ENCODE measurements around the gene USB1. TPM values are rescaled to one million over a fixed set of nuclear protein-coding genes. Genes with fewer than 3 reads are reported as not detected.

The USB1 gene
- total and polyA plus RNA-seq, 4 donors = 8.9 to 40.7 (median 28.3) TPM

- H3K36me3 ChIP-seq (ENCODE audit: control insufficient read depth in 4 of 4, insufficient read depth in 3 of 4, low read depth in 1 of 4, low read length in 3 of 4) = peaks cover 1 to 12% (median 6%) of the 10 kb centered on the region in 4 donors
- peak overlapping the region in 1 of 2 donors; percentile 41 for H3K9ac ChIP-seq (ENCODE audit: low read depth in 1 of 2, low read length in 2 of 2)
- no peak for DNase-seq (ENCODE audit: low spot score)
- WGBS = 35% methylated on average over 10 of the region's 10 CpGs
- H3K4me1 ChIP-seq (ENCODE audit: control insufficient read depth in 4 of 4, insufficient read depth in 4 of 4, low read length in 3 of 4) = peaks cover 13 to 29% (median 17%) of the 10 kb centered on the region in 4 donors
- H3K4me3 ChIP-seq (ENCODE audit: low read depth in 1 of 3, low read length in 3 of 3) = peak overlapping the region; percentile 60 to 92 (median 82)
- TF ChIP-seq FOXA1 (IDR thresholded peaks at IDR 0.05) (no peak), RAD21 (IDR thresholded peaks at IDR 0.05) (no peak), RXRA (IDR thresholded peaks at IDR 0.05) (no peak), CTCF (IDR thresholded peaks at IDR 0.05; ENCODE audit: low read depth, low read length, missing input control) (no peak), SP1 (IDR thresholded peaks at IDR 0.05) (no peak), MAX (IDR thresholded peaks at IDR 0.05) (no peak), YY1 (IDR thresholded peaks at IDR 0.05) (no peak), FOXA2 (IDR thresholded peaks at IDR 0.05) (no peak), REST (IDR thresholded peaks at IDR 0.05) (no peak), ZBTB33 (IDR thresholded peaks at IDR 0.05) (no peak)
- H3K9me3 ChIP-seq (ENCODE audit: control insufficient read depth in 4 of 4, low read length in 3 of 4) = no peaks in the 10 kb centered on the region
- H3K27me3 ChIP-seq (ENCODE audit: control insufficient read depth in 4 of 4, insufficient read depth in 4 of 4, low read length in 3 of 4) = no peaks in the 10 kb centered on the region
- H3K27ac ChIP-seq (ENCODE audit: low read depth in 1 of 2, low read length in 2 of 2) = peak overlapping the region in 1 of 2 donors; percentile 87
Observed at GRCh38 chr16:58001781-58002415, 691 bp downstream of the USB1 start.

GRCh38 chr16:58002416-58002800, 1.2 kb downstream of the USB1 start:
- Histone ChIP-seq H3K36me3 (ENCODE audit: control insufficient read depth in 4 of 4, insufficient read depth in 3 of 4, low read depth in 1 of 4, low read length in 3 of 4) (peaks cover 0 to 7% (median 5%) of the 10 kb centered on the region in 4 donors), H3K27ac (ENCODE audit: low read depth in 1 of 2, low read length in 2 of 2) (no peak overlapping the region)
- DNase-seq (ENCODE audit: low spot score) = no peak
- TF ChIP-seq HNF4A (conservative IDR thresholded peaks at IDR 0.05) = no peak
- TF ChIP-seq REST (IDR thresholded peaks at IDR 0.05) = no peak
- no peak for TF ChIP-seq ATF3 (IDR thresholded peaks at IDR 0.05)
- TF ChIP-seq RXRA (IDR thresholded peaks at IDR 0.05) = no peak
- TF ChIP-seq ZBTB33 (IDR thresholded peaks at IDR 0.05) = no peak
- no peak for TF ChIP-seq JUND (IDR thresholded peaks at IDR 0.05)
- TF ChIP-seq EGR1 (IDR thresholded peaks at IDR 0.05; ENCODE audit: low read depth in 2 of 2) = no peak
- TF ChIP-seq FOXA1 (IDR thresholded peaks at IDR 0.05) = no peak
- TF ChIP-seq FOXA2 (IDR thresholded peaks at IDR 0.05) = no peak
- no peak for TF ChIP-seq RAD21 (IDR thresholded peaks at IDR 0.05)

More at GRCh38 chr16:58002416-58002800, 1.2 kb downstream of the USB1 start:
- H3K4me3 ChIP-seq (ENCODE audit: low read depth in 1 of 3, low read length in 3 of 3) = no peak overlapping the region
- no peak overlapping the region for H3K9ac ChIP-seq (ENCODE audit: low read depth in 1 of 2, low read length in 2 of 2)
- H3K4me1 ChIP-seq (ENCODE audit: control insufficient read depth in 4 of 4, insufficient read depth in 4 of 4, low read length in 3 of 4) = peaks cover 13 to 29% (median 17%) of the 10 kb centered on the region in 4 donors
- WGBS = 85% methylated on average over 9 of the region's 9 CpGs
- no peaks in the 10 kb centered on the region for H3K9me3 ChIP-seq (ENCODE audit: control insufficient read depth in 4 of 4, low read length in 3 of 4)
- no peaks in the 10 kb centered on the region for H3K27me3 ChIP-seq (ENCODE audit: control insufficient read depth in 4 of 4, insufficient read depth in 4 of 4, low read length in 3 of 4)

Measured in liver (tissue), 9 donors.